GM12878 (cell line): ENCODE measurements around the gene ZBTB42. TPM values are rescaled to one million over a fixed set of nuclear protein-coding genes. Genes with fewer than 3 reads are reported as not detected.

Source experiments
- ATAC-seq: fragments of 200-7000 bp; cut with Tn5 transposase; 3 replicates; pipeline ENCODE4 v1.9.1; 2020; ENCODE audit warnings: mild to moderate bottlenecking, moderate library complexity
- BruUV-seq: library from RNA; stranded (reverse); fragments of 400-500 nt; replicated peaks from 2 replicates; lab custom pipeline; 2021; lab: Mats Ljungman, UMichigan
- CTCF ChIA-PET: fragments of 300-600 bp; sonication (Branson Sonifier 250); formaldehyde crosslinking; extraction: SDS; loops from one replicate; lab custom pipeline; 2021; ENCODE audit warnings: inconsistent platforms; lab: Yijun Ruan, JAX
- POLR2A ChIA-PET: fragments of 350-600 bp; formaldehyde crosslinking; extraction: SDS; loops from one replicate; lab custom pipeline; 2021; ENCODE audit warnings: inconsistent platforms; lab: Charles Lee
- RAD21 ChIA-PET: fragments of 300-600 bp; sonication (Branson Sonifier 250); formaldehyde crosslinking; loops from one replicate; lab custom pipeline; 2023; ENCODE audit warnings: antibody characterized with exemption; ENCODE audit not compliant: unreplicated experiment; lab: Charles Lee
- SMC1A ChIA-PET: fragments of 300-600 bp; sonication (Branson Sonifier 250); formaldehyde crosslinking; loops from one replicate; lab custom pipeline; 2023; ENCODE audit not compliant: unreplicated experiment, uncharacterized antibody; lab: Charles Lee
- DNase-seq: peaks from one replicate; pipeline ENCODE4 v3.0.0-alpha.2; 2011; ENCODE audit warnings: low read depth, low spot score
- FAIRE-seq: peaks from 3 replicates; lab custom pipeline; 2011; peaks lifted over from hg19 to GRCh38; lab: Jason Lieb, UNC
- H2AFZ ChIP-seq: 2 replicates; pipeline ENCODE4 v1.6.0; 2011; ENCODE audit warnings: low read depth, low read length, control low read depth; ENCODE audit not compliant: control insufficient read depth
- H3K27ac ChIP-seq: 2 replicates; pipeline ENCODE4 v1.5.1; 2011; ENCODE audit warnings: control low read depth; ENCODE audit not compliant: control insufficient read depth, insufficient read depth
- H3K27me3 ChIP-seq, 2 experiments: replicated peaks in 1 of 2; 2 replicates each; pipeline versions ENCODE4 v1.6.0 to v1.6.1; 2011; ENCODE audit warnings: low read length in 1 of 2; ENCODE audit not compliant: control insufficient read depth in 2 of 2, insufficient read depth in 2 of 2
- H3K36me3 ChIP-seq, 2 experiments: 2 replicates each; pipeline ENCODE4 v1.5.1; 2011; ENCODE audit warnings: low read length in 1 of 2; ENCODE audit not compliant: control insufficient read depth in 2 of 2, insufficient read depth in 2 of 2
- H3K4me1 ChIP-seq: 2 replicates; pipeline ENCODE4 v1.6.1; 2011; ENCODE audit warnings: mild to moderate bottlenecking, low read length, moderate library complexity, mixed read lengths; ENCODE audit not compliant: control insufficient read depth, insufficient read depth
- H3K4me2 ChIP-seq: 2 replicates; pipeline ENCODE4 v1.6.0; 2011; ENCODE audit warnings: control low read depth; ENCODE audit not compliant: control insufficient read depth, insufficient read depth
- H3K4me3 ChIP-seq: fragments of 200-600 bp; sonication (generic); 2 replicates; pipeline ENCODE4 v1.5.1; 2016
- H3K79me2 ChIP-seq: 2 replicates; pipeline ENCODE4 v1.6.0; 2011; ENCODE audit warnings: low read length; ENCODE audit not compliant: control insufficient read depth, insufficient read depth
- H3K9ac ChIP-seq: 2 replicates; pipeline ENCODE4 v1.8.0; 2011; ENCODE audit warnings: low read length, control low read depth, mixed read lengths; ENCODE audit not compliant: control insufficient read depth, insufficient read depth
- H3K9me3 ChIP-seq: replicated peaks from 3 replicates; pipeline ENCODE4 v1.5.1; 2011; ENCODE audit warnings: mild to moderate bottlenecking, low read length; ENCODE audit not compliant: control insufficient read depth, insufficient read depth
- H4K20me1 ChIP-seq: 2 replicates; pipeline ENCODE4 v1.6.0; 2011; ENCODE audit not compliant: control insufficient read depth, insufficient read depth
- CHD2 ChIP-seq: IDR thresholded peaks from 2 replicates; pipeline ENCODE4 v1.6.1; 2011; ENCODE audit warnings: low read depth, low read length, improper control_type of control experiment, borderline replicate concordance
- CTCF ChIP-seq, 3 experiments: IDR thresholded peaks in 2 of 3; conservative IDR thresholded peaks in 1 of 3; 2 replicates each; pipeline ENCODE4 v1.5.1; 2011; ENCODE audit warnings: low read depth in 3 of 3, low read length in 3 of 3, mild to moderate bottlenecking in 3 of 3, control low read depth in 2 of 3, moderate library complexity in 2 of 3, inconsistent platforms in 1 of 3, mixed read lengths in 1 of 3; ENCODE audit not compliant: control insufficient read depth in 2 of 3, insufficient read depth in 1 of 3; ENCODE audit errors: extremely low read depth in 1 of 3
- IKZF1 ChIP-seq: fragments of 450-650 bp; conservative IDR thresholded peaks from 2 replicates; pipeline ENCODE4 v1.6.1; 2017; ENCODE audit warnings: antibody characterized with exemption, mild to moderate bottlenecking
- PAX5 ChIP-seq: IDR thresholded peaks from 2 replicates; pipeline ENCODE4 v1.6.1; 2011; ENCODE audit warnings: low read depth, low read length, borderline replicate concordance
- PKNOX1 ChIP-seq: fragments of 450-650 bp; IDR thresholded peaks from 2 replicates; pipeline ENCODE4 v1.6.1; 2016; ENCODE audit warnings: mild to moderate bottlenecking
- POLR2AphosphoS2 ChIP-seq: IDR thresholded peaks from 2 replicates; pipeline ENCODE4 v1.6.1; 2011; ENCODE audit warnings: low read depth, mild to moderate bottlenecking, low read length, improper control_type of control experiment, moderate library complexity
- SIN3A ChIP-seq: IDR thresholded peaks from 2 replicates; pipeline ENCODE4 v1.6.1; 2012; ENCODE audit warnings: low read depth, low read length, improper control_type of control experiment
- SMAD1 ChIP-seq: fragments of 450-650 bp; IDR thresholded peaks from 2 replicates; pipeline ENCODE4 v1.6.1; 2018; ENCODE audit warnings: mild to moderate bottlenecking, low read depth; ENCODE audit not compliant: partially characterized antibody
- SMC3 ChIP-seq: IDR thresholded peaks from 2 replicates; pipeline ENCODE4 v1.6.1; 2011; ENCODE audit warnings: low read length, improper control_type of control experiment, borderline replicate concordance
- USF2 ChIP-seq: IDR thresholded peaks from 2 replicates; pipeline ENCODE4 v1.6.1; 2011; ENCODE audit warnings: low read depth, low read length, improper control_type of control experiment, borderline replicate concordance
- WGBS: methylation state at CpG from one replicate; pipeline ENCODE4 v1.1.6; 2016; ENCODE audit warnings: low lambda C conversion rate; ENCODE audit not compliant: insufficient replicate concordance, insufficient coverage; ENCODE audit errors: missing lambda C conversion rate; 5-methylcytosine and 5-hydroxymethylcytosine counted together
- in situ Hi-C: fragments of 300-500 bp; cut with MboI; formaldehyde crosslinking; loops from 9 replicates; pipeline ENCODE4 v1.14.3; 2018; ENCODE audit warnings: mixed read lengths
- intact Hi-C: fragments of 100-400 bp; cut with micrococcal nuclease; formaldehyde crosslinking; loops from one replicate; pipeline ENCODE4 v1.14.2; 2022; ENCODE audit not compliant: unreplicated experiment
- polyA plus RNA-seq, 11 experiments: library from polyadenylated mRNA; depleted of rRNA in 4 of 11; unstranded in 6 of 11; stranded (reverse) in 5 of 11; fragments of >200 nt; fragmentation: Nextera tagmentation in 4 of 11; fragmentation: Illumina TruSeq in 1 of 11; extraction: Ambion mirVana in 4 of 11; extraction: Trizol in 1 of 11; gene quantifications; 1 replicate in 1 of 11; 2 replicates in 10 of 11; pipeline versions ENCODE4 v1.2.1 to v1.2.3, GENCODE V29; 2011 to 2016; ENCODE audit warnings: inconsistent platforms in 2 of 11, missing spikeins in 2 of 11, low read depth in 1 of 11
- total RNA-seq, 4 experiments: library from RNA; depleted of rRNA in 3 of 4; stranded (reverse); fragments of >200 nt in 3 of 4; fragmentation: Illumina TruSeq in 1 of 4; extraction: Trizol in 1 of 4; gene quantifications; 2 replicates each; pipeline versions ENCODE4 v1.2.1 to v1.2.3, GENCODE V29; 2013 to 2021
- TF ChIP-seq, protein P1 (sequence below): fragments of 450-650 bp; IDR thresholded peaks from 2 replicates; pipeline ENCODE4 v1.6.1; 2017; ENCODE audit warnings: antibody characterized with exemption, mild to moderate bottlenecking, moderate library complexity
- TF ChIP-seq, protein P2 (sequence below): IDR thresholded peaks from 2 replicates; pipeline ENCODE4 v1.6.1; 2012; ENCODE audit warnings: low read depth, low read length, improper control_type of control experiment

Gene ZBTB42
- total and polyA plus RNA-seq, 10 of the 15 experiments (the other 5 are each of a cell fraction or from before 2014, with no cell fraction given) = 0.05 to 1.2 (median 0.37) TPM; not detected in 2

- Histone ChIP-seq H3K9me3 (no peaks in the 10 kb centered on the region; the same call in 2 of the 3 replicates), H3K4me3 (no peak overlapping the region), H3K9ac (no peak overlapping the region), H3K4me1 (no peaks in the 10 kb centered on the region; the same call in 1 of the 2 replicates), H3K27me3 (no peaks in the 10 kb centered on the region), H3K36me3 (peaks cover 5 to 14% of the 10 kb centered on the region in 2 experiments; a peak in 3 of 4 replicates), H3K4me2 (no peak overlapping the region), H2AFZ (no peak overlapping the region), H3K27ac (no peak overlapping the region), H3K79me2 (no peaks in the 10 kb centered on the region), H4K20me1 (no peaks in the 10 kb centered on the region)
- ChIA-PET RAD21 (interaction anchor here (1.0 to 3.5 kb wide), 3 partner anchors 16 to 81 kb away, joined by 3 to 33 read pairs (median 8); partner anchors contain the start of gene SIVA1), POLR2A (interaction anchor here (0.7 to 1.5 kb wide), 2 partner anchors 16 to 57 kb away, joined by 3 to 5 read pairs; partner anchors contain the start of gene SIVA1), CTCF (interaction anchor here (0.6 to 3.0 kb wide), 9 partner anchors 11 to 78 kb away, joined by 3 to 48 read pairs (median 3); partner anchors contain the start of gene SIVA1), SMC1A (interaction anchor here (0.7 to 1.5 kb wide), 4 partner anchors 40 to 126 kb away, joined by 3 to 6 read pairs (median 3); no protein-coding TSS in a partner anchor)
- no TSS peak for BruUV-seq
- intact Hi-C loops = loop anchor here (1.0 kb wide), 2 partner anchors 58 to 102 kb away; no protein-coding TSS in a partner anchor
- in situ Hi-C loops = loop anchor here (5.0 kb wide), 1 partner anchor 54 kb away; no protein-coding TSS in a partner anchor
- FAIRE-seq (peak; percentile 86), ATAC-seq (peak; percentile 99), DNase-seq (peak; percentile 28)
- WGBS = 6% methylated on average over 21 of the region's 25 CpGs
- TF ChIP-seq PKNOX1 = no peak
- TF ChIP-seq, protein P1, sequence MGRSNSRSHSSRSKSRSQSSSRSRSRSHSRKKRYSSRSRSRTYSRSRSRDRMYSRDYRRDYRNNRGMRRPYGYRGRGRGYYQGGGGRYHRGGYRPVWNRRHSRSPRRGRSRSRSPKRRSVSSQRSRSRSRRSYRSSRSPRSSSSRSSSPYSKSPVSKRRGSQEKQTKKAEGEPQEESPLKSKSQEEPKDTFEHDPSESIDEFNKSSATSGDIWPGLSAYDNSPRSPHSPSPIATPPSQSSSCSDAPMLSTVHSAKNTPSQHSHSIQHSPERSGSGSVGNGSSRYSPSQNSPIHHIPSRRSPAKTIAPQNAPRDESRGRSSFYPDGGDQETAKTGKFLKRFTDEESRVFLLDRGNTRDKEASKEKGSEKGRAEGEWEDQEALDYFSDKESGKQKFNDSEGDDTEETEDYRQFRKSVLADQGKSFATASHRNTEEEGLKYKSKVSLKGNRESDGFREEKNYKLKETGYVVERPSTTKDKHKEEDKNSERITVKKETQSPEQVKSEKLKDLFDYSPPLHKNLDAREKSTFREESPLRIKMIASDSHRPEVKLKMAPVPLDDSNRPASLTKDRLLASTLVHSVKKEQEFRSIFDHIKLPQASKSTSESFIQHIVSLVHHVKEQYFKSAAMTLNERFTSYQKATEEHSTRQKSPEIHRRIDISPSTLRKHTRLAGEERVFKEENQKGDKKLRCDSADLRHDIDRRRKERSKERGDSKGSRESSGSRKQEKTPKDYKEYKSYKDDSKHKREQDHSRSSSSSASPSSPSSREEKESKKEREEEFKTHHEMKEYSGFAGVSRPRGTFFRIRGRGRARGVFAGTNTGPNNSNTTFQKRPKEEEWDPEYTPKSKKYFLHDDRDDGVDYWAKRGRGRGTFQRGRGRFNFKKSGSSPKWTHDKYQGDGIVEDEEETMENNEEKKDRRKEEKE = no peak
- peak; percentile 77 for TF ChIP-seq SMC3
- no peak for TF ChIP-seq POLR2AphosphoS2
- TF ChIP-seq USF2 = no peak
- TF ChIP-seq CTCF (IDR thresholded peaks at IDR 0.05 in 2 of 3, conservative IDR thresholded peaks at IDR 0.05 in 1 of 3; ENCODE audit: control insufficient read depth in 2 of 3, extremely low read depth in 1 of 3, insufficient read depth in 1 of 3, low read depth in 3 of 3, low read length in 3 of 3) = peak; percentile 76 to 97 (median 93)
- peak; percentile 67; the same call in 1 of the 2 replicates for TF ChIP-seq PAX5
- no peak for TF ChIP-seq SMAD1
- TF ChIP-seq, protein P2, sequence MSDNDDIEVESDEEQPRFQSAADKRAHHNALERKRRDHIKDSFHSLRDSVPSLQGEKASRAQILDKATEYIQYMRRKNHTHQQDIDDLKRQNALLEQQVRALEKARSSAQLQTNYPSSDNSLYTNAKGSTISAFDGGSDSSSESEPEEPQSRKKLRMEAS = peak; percentile 25; the same call in 1 of the 2 replicates
- TF ChIP-seq SIN3A = no peak
- 0 out of 2 replicates have a peak, but pooled peaks have one; percentile 29 for TF ChIP-seq CHD2
- 0 out of 2 replicates have a peak, but pooled peaks have one; percentile 13 for TF ChIP-seq IKZF1
Measured at GRCh38 chr14:104768437-104769323, 32.2 kb upstream of the ZBTB42 start.
